ENCODE data around the gene NOMO2. TPM values are rescaled to one million over a fixed set of nuclear protein-coding genes. Genes with fewer than 3 reads are reported as not detected.
"Not testable (repeated sequence)": the region's sequence is repeated elsewhere in the genome, so short reads cannot be mapped to it uniquely, and the experiment has no call there.

The NOMO2 gene
- total RNA-seq, 1 donor from 2014 or later: 103 TPM

GRCh38 chr16:18570529-18571306 lies 8.8 kb upstream of the NOMO2 start:
- DNase-seq; H3K9me3 ChIP-seq; H3K4me3 ChIP-seq; H3K27me3 ChIP-seq; H3K4me1 ChIP-seq; intact Hi-C loops (cut with DNase I); H3K36me3 ChIP-seq; H3K27ac ChIP-seq: not testable (repeated sequence)
- peak; percentile 85 for ATAC-seq

- ATAC-seq; DNase-seq; H3K27ac ChIP-seq; H3K27me3 ChIP-seq; H3K36me3 ChIP-seq; intact Hi-C loops (cut with DNase I); H3K4me1 ChIP-seq; H3K9me3 ChIP-seq: not testable (repeated sequence)
- peak overlapping the region; percentile 58 for H3K4me3 ChIP-seq
Measured at GRCh38 chr16:18560416-18561220, 1.3 kb downstream of the NOMO2 start.

GRCh38 chr16:18553671-18554070 lies 8.2 kb downstream of the NOMO2 start:
- H3K9me3 ChIP-seq; H3K4me3 ChIP-seq; H3K4me1 ChIP-seq; intact Hi-C loops (cut with DNase I); H3K36me3 ChIP-seq; ATAC-seq; H3K27me3 ChIP-seq; DNase-seq; H3K27ac ChIP-seq: not testable (repeated sequence)

GRCh38 chr16:18547382-18547781 lies 14.5 kb downstream of the NOMO2 start:
- peak; percentile 63 for ATAC-seq
- H3K9me3 ChIP-seq; H3K4me3 ChIP-seq; DNase-seq; H3K27ac ChIP-seq; H3K4me1 ChIP-seq; intact Hi-C loops (cut with DNase I); H3K36me3 ChIP-seq; H3K27me3 ChIP-seq: not testable (repeated sequence)

GRCh38 chr16:18546853-18547252 lies 15.0 kb downstream of the NOMO2 start:
- intact Hi-C loops (cut with DNase I); H3K27me3 ChIP-seq; DNase-seq; H3K27ac ChIP-seq; H3K9me3 ChIP-seq; H3K36me3 ChIP-seq; H3K4me3 ChIP-seq; H3K4me1 ChIP-seq: not testable (repeated sequence)
- ATAC-seq: peak; percentile 32

- DNase-seq; H3K4me1 ChIP-seq; H3K4me3 ChIP-seq; intact Hi-C loops (cut with DNase I); H3K36me3 ChIP-seq; H3K27ac ChIP-seq; H3K9me3 ChIP-seq; H3K27me3 ChIP-seq: not testable (repeated sequence)
- peak; percentile 78 for ATAC-seq
Measured at GRCh38 chr16:18544232-18545081, 17.4 kb downstream of the NOMO2 start.

- DNase-seq; H3K27ac ChIP-seq; H3K4me1 ChIP-seq; ATAC-seq; H3K9me3 ChIP-seq; H3K4me3 ChIP-seq; H3K27me3 ChIP-seq; H3K36me3 ChIP-seq; intact Hi-C loops (cut with DNase I): not testable (repeated sequence)
Measured at GRCh38 chr16:18541912-18542311, 20.0 kb downstream of the NOMO2 start.

GRCh38 chr16:18537004-18537403 lies 24.9 kb downstream of the NOMO2 start:
- H3K4me1 ChIP-seq; H3K9me3 ChIP-seq; H3K4me3 ChIP-seq; DNase-seq; H3K36me3 ChIP-seq; H3K27ac ChIP-seq; intact Hi-C loops (cut with DNase I); H3K27me3 ChIP-seq: not testable (repeated sequence)
- ATAC-seq: peak; percentile 60
- TF ChIP-seq CTCF (IDR thresholded peaks at IDR 0.05): peak; percentile 22

- H3K4me3 ChIP-seq; H3K36me3 ChIP-seq; H3K9me3 ChIP-seq; intact Hi-C loops (cut with DNase I); H3K27me3 ChIP-seq; DNase-seq; H3K27ac ChIP-seq; H3K4me1 ChIP-seq: not testable (repeated sequence)
- ATAC-seq: peak; percentile 45
Measured at GRCh38 chr16:18535519-18536168, 26.3 kb downstream of the NOMO2 start.

- H3K27ac ChIP-seq; H3K27me3 ChIP-seq; DNase-seq; H3K9me3 ChIP-seq; intact Hi-C loops (cut with DNase I); H3K4me3 ChIP-seq; ATAC-seq; H3K4me1 ChIP-seq; H3K36me3 ChIP-seq: not testable (repeated sequence)
Measured at GRCh38 chr16:18534308-18534707, 27.6 kb downstream of the NOMO2 start.

GRCh38 chr16:18531323-18531722 lies 30.6 kb downstream of the NOMO2 start:
- intact Hi-C loops (cut with DNase I); H3K4me1 ChIP-seq; DNase-seq; H3K9me3 ChIP-seq; H3K27me3 ChIP-seq; H3K4me3 ChIP-seq; H3K36me3 ChIP-seq; ATAC-seq; H3K27ac ChIP-seq: not testable (repeated sequence)

GRCh38 chr16:18530329-18530728 lies 31.6 kb downstream of the NOMO2 start:
- H3K4me1 ChIP-seq; H3K27ac ChIP-seq; H3K9me3 ChIP-seq; H3K4me3 ChIP-seq; intact Hi-C loops (cut with DNase I); DNase-seq; H3K27me3 ChIP-seq; H3K36me3 ChIP-seq: not testable (repeated sequence)
- peak; percentile 59 for ATAC-seq

Data from upper lobe of right lung (tissue), 1 donor.